ENCODE results near the gene GRPEL1. TPM values are rescaled to one million over a fixed set of nuclear protein-coding genes. Genes with fewer than 3 reads are reported as not detected.
A peak's percentile ranks its signal among the peaks of the same experiment; 100 is the strongest.

GRPEL1 gene
- total and polyA plus RNA-seq, 9 of the 15 experiments (the other 6 are each of a cell fraction or from before 2014, with no cell fraction given) = 43.4 to 192 (median 86.6) TPM

GRCh38 chr4:7041801-7042502 lies 25.9 kb downstream of the GRPEL1 start:
- BruUV-seq (replicated peaks) = no TSS peak
- ChIA-PET POLR2A (interaction anchor here (0.5 to 1.6 kb wide), 4 partner anchors 15 to 26 kb away, joined by 3 to 6 read pairs (median 4); partner anchors contain the start of gene GRPEL1), CTCF (ENCODE audit: low intra/inter-chr PET ratio) (interaction anchor here (1.4 kb wide), 1 partner anchor 28 kb away, joined by 6 read pairs; no protein-coding TSS in a partner anchor)
- FAIRE-seq (no peak), ATAC-seq (no peak), DNase-seq (ENCODE audit: extremely low read depth in 1 of 4, low spot score in 3 of 4) (no peak)
- H3K36me3 ChIP-seq (ENCODE audit: control insufficient read depth, insufficient read depth, low read length) = peaks cover 9% of the 10 kb centered on the region; the same call in 1 of the 3 replicates
- H3K27ac ChIP-seq (ENCODE audit: extremely low read depth, low read depth, low read length) = no peak overlapping the region
- H3K4me1 ChIP-seq (replicated peaks in 1 of 2; ENCODE audit: control insufficient read depth in 2 of 2, insufficient read depth in 2 of 2, low read length in 2 of 2) = peaks cover 14 to 32% of the 10 kb centered on the region in 2 experiments; a peak in 4 of 5 replicates
- 59% methylated on average over 36 of the region's 42 CpGs for WGBS (ENCODE audit: insufficient coverage, low coverage, missing lambda C conversion rate)
- peak overlapping the region; percentile 82 for H3K4me2 ChIP-seq (ENCODE audit: insufficient read depth, low read length)
- no peaks in the 10 kb centered on the region for H3K27me3 ChIP-seq (ENCODE audit: control insufficient read depth in 2 of 2, insufficient read depth in 2 of 2, low read length in 2 of 2)
- in situ Hi-C loops (cut with MboI) (no loop called here), intact Hi-C loops (cut with micrococcal nuclease) (no loop called here)
- H2AFZ ChIP-seq (ENCODE audit: low read depth, low read length) = peak overlapping the region; percentile 92
- no peaks in the 10 kb centered on the region for H3K9me3 ChIP-seq (replicated peaks; ENCODE audit: control insufficient read depth, insufficient read depth, low read depth, low read length)
- H3K9ac ChIP-seq (ENCODE audit: insufficient read depth in 1 of 2, low read depth in 2 of 2, low read length in 2 of 2) = peak overlapping the region; percentile 41 to 91; a peak in 3 of 4 replicates
- no peaks in the 10 kb centered on the region for H3K9me1 ChIP-seq (ENCODE audit: control insufficient read depth, insufficient read depth, low read length)
- H3K79me2 ChIP-seq (ENCODE audit: control insufficient read depth, insufficient read depth, low read length) = peaks cover 36% of the 10 kb centered on the region
- peak overlapping the region; percentile 63 for H3K4me3 ChIP-seq
- peaks cover 13% of the 10 kb centered on the region; the same call in 1 of the 2 replicates for H4K20me1 ChIP-seq (replicated peaks; ENCODE audit: control insufficient read depth, insufficient read depth, low read length)
- TF ChIP-seq MLLT1 (IDR thresholded peaks at IDR 0.05) (peak in 1 of 2 experiments; percentile 82; a peak in 1 of 4 replicates), ZBTB40 (IDR thresholded peaks at IDR 0.05) (0 out of 2 replicates have a peak, but pooled peaks have one; percentile 17), ZBTB40 (CRISPR knock-in tag; IDR thresholded peaks at IDR 0.05) (no peak), ZBED1 (IDR thresholded peaks at IDR 0.05) (peak; percentile 30; the same call in 1 of the 2 replicates), FOXK1 (CRISPR knock-in tag; IDR thresholded peaks at IDR 0.05; ENCODE audit: borderline replicate concordance) (0 out of 2 replicates have a peak, but pooled peaks have one; percentile 16), ZNF444 (CRISPR knock-in tag; IDR thresholded peaks at IDR 0.05) (no peak), TFE3 (CRISPR knock-in tag; IDR thresholded peaks at IDR 0.05) (no peak)

Measured in K562 (cell line).